HG02642 (cell line): ENCODE data around the gene CEP350.
"Not testable (repeated sequence)": the region's sequence is repeated elsewhere in the genome, so short reads cannot be mapped to it uniquely, and the experiment has no call there.

ENCODE experiments used
- ATAC-seq: cut with Tn5 transposase; IDR thresholded peaks from one replicate; pipeline ENCODE4 v1.9.1; 2021; ENCODE audit warnings: mild to moderate bottlenecking; ENCODE audit not compliant: unreplicated experiment, poor library complexity

Gene CEP350

GRCh38 chr1:179938752-179939151, 15.9 kb upstream of the CEP350 start:
- ATAC-seq = no peak

GRCh38 chr1:179939941-179940340, 14.7 kb upstream of the CEP350 start:
- no peak for ATAC-seq

- ATAC-seq = no peak
Measured at GRCh38 chr1:179941454-179941853, 13.2 kb upstream of the CEP350 start.

GRCh38 chr1:179950651-179951050, 4.0 kb upstream of the CEP350 start:
- no peak for ATAC-seq

- no peak for ATAC-seq
Measured at GRCh38 chr1:179951383-179952144, 3.0 kb upstream of the CEP350 start.

GRCh38 chr1:179952186-179952585, 2.4 kb upstream of the CEP350 start:
- ATAC-seq = no peak

- peak; percentile 19 for ATAC-seq
Measured at GRCh38 chr1:179953974-179954492, 577 bp upstream of the CEP350 start.

GRCh38 chr1:179955287-179955680, 674 bp downstream of the CEP350 start:
- no peak for ATAC-seq

GRCh38 chr1:179955731-179956130, 1.1 kb downstream of the CEP350 start:
- no peak for ATAC-seq

- no peak for ATAC-seq
Measured at GRCh38 chr1:179958359-179958758, 3.7 kb downstream of the CEP350 start.

GRCh38 chr1:179962168-179962567, 7.6 kb downstream of the CEP350 start:
- not testable (repeated sequence) for ATAC-seq

- no peak for ATAC-seq
Measured at GRCh38 chr1:179966551-179966950, 11.9 kb downstream of the CEP350 start.

- ATAC-seq = no peak
Measured at GRCh38 chr1:179968284-179968993, 13.8 kb downstream of the CEP350 start.

GRCh38 chr1:179968994-179969919, 14.6 kb downstream of the CEP350 start:
- no peak for ATAC-seq

- ATAC-seq = no peak
Measured at GRCh38 chr1:179969962-179970361, 15.4 kb downstream of the CEP350 start.

- ATAC-seq = no peak
Measured at GRCh38 chr1:179971563-179972496, 17.2 kb downstream of the CEP350 start.

GRCh38 chr1:179973198-179974110, 18.8 kb downstream of the CEP350 start:
- no peak for ATAC-seq

GRCh38 chr1:179976970-179977651, 22.5 kb downstream of the CEP350 start:
- ATAC-seq = no peak
